Lung (tissue), 12 donors: ENCODE data around the gene NUDT10. TPM values are rescaled to one million over a fixed set of nuclear protein-coding genes. Genes with fewer than 3 reads are reported as not detected.
"Not testable (repeated sequence)": the region's sequence is repeated elsewhere in the genome, so short reads cannot be mapped to it uniquely, and the experiment has no call there.

Experiments used
- ATAC-seq: fragments of 200-7000 bp; cut with Tn5 transposase; one replicate; pipeline ENCODE4 v1.9.1; 2020; ENCODE audit warnings: moderate number of reproducible peaks; ENCODE audit not compliant: insufficient read depth, low FRiP score
- DNase-seq, 3 donors: peaks; one replicate each; pipeline ENCODE4 v3.0.0-alpha.2; 2013 to 2017
- H3K27ac ChIP-seq, 2 donors: one replicate each; pipeline ENCODE4 v1.5.1; 2013; ENCODE audit warnings: mild to moderate bottlenecking in 2 of 2, moderate library complexity in 2 of 2, control low read depth in 1 of 2, inconsistent platforms in 1 of 2, low read depth in 1 of 2, low read length in 1 of 2
- H3K27me3 ChIP-seq, 3 donors: one replicate each; pipeline ENCODE4 v1.5.1; 2013; ENCODE audit warnings: low read length in 2 of 3; ENCODE audit not compliant: control insufficient read depth in 3 of 3, insufficient read depth in 3 of 3
- H3K36me3 ChIP-seq, 4 donors: one replicate each; pipeline ENCODE4 v1.5.1; 2013; ENCODE audit warnings: low read length in 4 of 4, mild to moderate bottlenecking in 1 of 4, moderate library complexity in 1 of 4; ENCODE audit not compliant: control insufficient read depth in 4 of 4, insufficient read depth in 4 of 4
- H3K4me1 ChIP-seq, 5 donors: one replicate each; pipeline ENCODE4 v1.5.1; 2013; ENCODE audit warnings: low read length in 5 of 5, mild to moderate bottlenecking in 2 of 5, moderate library complexity in 1 of 5; ENCODE audit not compliant: control insufficient read depth in 5 of 5, insufficient read depth in 5 of 5
- H3K4me3 ChIP-seq: one replicate; pipeline ENCODE4 v1.5.1; 2013; ENCODE audit warnings: mild to moderate bottlenecking, control low read depth, moderate library complexity
- H3K9ac ChIP-seq, 2 donors: one replicate each; pipeline ENCODE4 v1.5.1; 2013; ENCODE audit warnings: low read length in 2 of 2, control low read depth in 1 of 2; ENCODE audit not compliant: insufficient read depth in 1 of 2
- H3K9me3 ChIP-seq, 4 donors: one replicate each; pipeline ENCODE4 v1.5.1; 2013; ENCODE audit warnings: low read length in 3 of 4, mild to moderate bottlenecking in 1 of 4, moderate library complexity in 1 of 4; ENCODE audit not compliant: control insufficient read depth in 4 of 4, insufficient read depth in 3 of 4
- WGBS, 2 donors: extraction: QIAGEN DNeasy Blood & Tissue Kit; methylation state at CpG; one replicate each; pipeline ENCODE4 v1.1.7; 2013; 5-methylcytosine and 5-hydroxymethylcytosine counted together
- polyA plus RNA-seq, 2 donors: library from polyadenylated mRNA; stranded (reverse); fragments of 200-250 nt; gene quantifications; one replicate each; pipeline ENCODE4 v1.2.1, GENCODE V29; 2013
- total RNA-seq, 2 donors: library from RNA; depleted of rRNA in 1 of 2; stranded (reverse); fragments of >200 nt in 1 of 2; gene quantifications; one replicate each; pipeline ENCODE4 v1.2.1, GENCODE V29; 2014 to 2021
- TF ChIP-seq, protein P1 (sequence below): IDR thresholded peaks from 2 replicates; pipeline ENCODE4 v1.5.1; 2012; ENCODE audit warnings: mild to moderate bottlenecking; ENCODE audit errors: control extremely low read depth, extremely low read depth
- donor health status: control.
- donor health status: control.
- donor health status: Bipolar disorder and iron deficiency.
- donor health status: healthy.
- donor health status: DM: yes; HTN: yes; CAD: no.

NUDT10 gene
- total and polyA plus RNA-seq, 4 donors = 0.30 to 5.9 (median 0.32) TPM; not detected in 1

- 81 to 100% methylated on average over 1 of the region's 1 CpG for WGBS, 2 donors
Observed at GRCh38 chrX:51316271-51316670, 16.4 kb upstream of the NUDT10 start.

GRCh38 chrX:51332943-51333785 is 542 bp downstream of the NUDT10 start:
- H3K9ac ChIP-seq, H3K4me1 ChIP-seq, H3K9me3 ChIP-seq, H3K36me3 ChIP-seq, H3K27ac ChIP-seq, ATAC-seq: not testable (repeated sequence)
- peak in 2 of 3 donors; percentile 21 to 22 for DNase-seq
- Histone ChIP-seq H3K4me3 (peak overlapping the region; percentile 24), H3K27me3 (peaks cover 0 to 14% (median 8%) of the 10 kb centered on the region in 3 donors)
- 4 to 35% methylated on average over 28 to 52 of the region's 56 CpGs for WGBS, 2 donors

More at GRCh38 chrX:51316271-51316670, 16.4 kb upstream of the NUDT10 start:
- no peak for DNase-seq
- Histone ChIP-seq H3K4me1 (no peaks in the 10 kb centered on the region), H3K36me3 (no peaks in the 10 kb centered on the region), H3K27ac (no peak overlapping the region), H3K9ac (no peak overlapping the region), H3K4me3 (no peak overlapping the region), H3K9me3 (no peaks in the 10 kb centered on the region), H3K27me3 (peaks cover 0 to 3% (median 0%) of the 10 kb centered on the region in 3 donors)
- TF ChIP-seq, protein P1, sequence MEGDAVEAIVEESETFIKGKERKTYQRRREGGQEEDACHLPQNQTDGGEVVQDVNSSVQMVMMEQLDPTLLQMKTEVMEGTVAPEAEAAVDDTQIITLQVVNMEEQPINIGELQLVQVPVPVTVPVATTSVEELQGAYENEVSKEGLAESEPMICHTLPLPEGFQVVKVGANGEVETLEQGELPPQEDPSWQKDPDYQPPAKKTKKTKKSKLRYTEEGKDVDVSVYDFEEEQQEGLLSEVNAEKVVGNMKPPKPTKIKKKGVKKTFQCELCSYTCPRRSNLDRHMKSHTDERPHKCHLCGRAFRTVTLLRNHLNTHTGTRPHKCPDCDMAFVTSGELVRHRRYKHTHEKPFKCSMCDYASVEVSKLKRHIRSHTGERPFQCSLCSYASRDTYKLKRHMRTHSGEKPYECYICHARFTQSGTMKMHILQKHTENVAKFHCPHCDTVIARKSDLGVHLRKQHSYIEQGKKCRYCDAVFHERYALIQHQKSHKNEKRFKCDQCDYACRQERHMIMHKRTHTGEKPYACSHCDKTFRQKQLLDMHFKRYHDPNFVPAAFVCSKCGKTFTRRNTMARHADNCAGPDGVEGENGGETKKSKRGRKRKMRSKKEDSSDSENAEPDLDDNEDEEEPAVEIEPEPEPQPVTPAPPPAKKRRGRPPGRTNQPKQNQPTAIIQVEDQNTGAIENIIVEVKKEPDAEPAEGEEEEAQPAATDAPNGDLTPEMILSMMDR = no peak
- no peak for ATAC-seq

GRCh38 chrX:51334276-51334675 is 1.7 kb downstream of the NUDT10 start:
- H3K27me3 ChIP-seq = peaks cover 0 to 7% (median 5%) of the 10 kb centered on the region in 3 donors
- peaks cover 0 to 2% (median 0%) of the 10 kb centered on the region in 5 donors for H3K4me1 ChIP-seq
- no peak overlapping the region for H3K9ac ChIP-seq
- DNase-seq (no peak), ATAC-seq (no peak)
- WGBS, 2 donors = 76 to 89% methylated on average over 4 of the region's 4 CpGs
- H3K36me3 ChIP-seq = no peaks in the 10 kb centered on the region
- peaks cover 0 to 6% (median 0%) of the 10 kb centered on the region in 4 donors for H3K9me3 ChIP-seq
- TF ChIP-seq, protein P1 = no peak
- H3K27ac ChIP-seq = no peak overlapping the region
- no peak overlapping the region for H3K4me3 ChIP-seq

- Histone ChIP-seq H3K9me3 (peaks cover 0 to 6% (median 0%) of the 10 kb centered on the region in 4 donors), H3K27ac (no peak overlapping the region), H3K36me3 (no peaks in the 10 kb centered on the region), H3K4me1 (peaks cover 0 to 2% (median 0%) of the 10 kb centered on the region in 5 donors), H3K9ac (no peak overlapping the region), H3K27me3 (peaks cover 0 to 5% (median 3%) of the 10 kb centered on the region in 3 donors), H3K4me3 (no peak overlapping the region)
- ATAC-seq (no peak), DNase-seq (peak; percentile 21 to 60 (median 52))
- 19 to 24% methylated on average over 3 of the region's 3 CpGs for whole genome bisulfite sequencing, 2 donors
- TF ChIP-seq, protein P1 = no peak
Observed at GRCh38 chrX:51336584-51336983, 4.0 kb downstream of the NUDT10 start.
